HK-2 (cell line): Measurements from ENCODE around the gene PDE4A.

Source experiments
- DNase-seq: peaks from one replicate; pipeline ENCODE4 v3.0.0-alpha.2; 2018; ENCODE audit not compliant: unreplicated experiment

PDE4A gene

GRCh38 chr19:10510301-10510802 lies 90.0 kb downstream of the PDE4A start:
- DNase-seq, result peak; percentile 17

GRCh38 chr19:10513223-10513622 lies 92.9 kb downstream of the PDE4A start:
- DNase-seq, result no peak

- no peak for DNase-seq
Measured at GRCh38 chr19:10514211-10515145, 94.1 kb downstream of the PDE4A start.

DNA sequence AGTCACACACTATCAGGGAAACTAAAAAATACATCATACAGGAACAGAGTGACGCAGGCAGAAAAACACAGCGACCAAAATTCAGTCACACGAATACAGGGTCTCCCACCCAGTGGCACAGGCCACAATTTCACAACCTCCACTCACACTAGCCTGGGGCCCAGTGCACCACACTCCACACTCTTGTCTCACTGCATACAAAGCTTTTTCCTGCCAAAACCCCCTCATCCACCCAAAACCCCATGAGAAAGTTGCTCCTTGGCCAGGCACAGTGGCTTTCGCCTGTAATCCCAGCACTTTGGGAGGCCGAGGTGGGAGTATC lies 95.7 kb downstream of the PDE4A start:
- no peak for DNase-seq

DNA sequence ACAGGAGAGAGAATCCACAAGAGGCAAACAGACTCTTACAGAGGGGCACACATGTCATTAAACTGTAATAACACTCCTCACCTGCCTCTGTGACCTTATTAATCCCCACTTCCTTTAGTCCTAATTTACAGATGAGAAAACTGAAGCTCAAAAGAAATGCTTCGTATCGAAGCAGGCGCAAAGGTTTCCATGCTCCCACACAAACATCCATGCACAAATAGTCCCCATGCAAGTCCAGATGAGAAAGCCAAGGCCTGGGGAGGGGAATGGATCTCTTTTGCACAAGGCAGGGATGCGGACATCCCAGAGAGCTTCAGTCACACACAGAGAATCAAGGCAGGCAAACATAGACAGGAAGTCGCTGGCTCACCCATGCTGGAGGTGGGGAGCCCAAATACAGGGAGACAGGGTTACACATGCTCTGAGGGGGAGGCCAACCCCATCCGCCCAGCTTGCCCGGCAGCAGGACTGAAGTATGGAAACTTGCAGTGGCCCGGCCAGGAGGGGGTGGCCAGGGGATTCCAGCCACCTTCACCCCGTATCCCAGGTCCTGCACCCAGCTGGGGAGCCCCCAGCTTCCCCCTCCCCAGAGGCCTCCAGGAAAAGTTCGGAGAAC lies 96.4 kb downstream of the PDE4A start:
- peak; percentile 16 for DNase-seq

DNA sequence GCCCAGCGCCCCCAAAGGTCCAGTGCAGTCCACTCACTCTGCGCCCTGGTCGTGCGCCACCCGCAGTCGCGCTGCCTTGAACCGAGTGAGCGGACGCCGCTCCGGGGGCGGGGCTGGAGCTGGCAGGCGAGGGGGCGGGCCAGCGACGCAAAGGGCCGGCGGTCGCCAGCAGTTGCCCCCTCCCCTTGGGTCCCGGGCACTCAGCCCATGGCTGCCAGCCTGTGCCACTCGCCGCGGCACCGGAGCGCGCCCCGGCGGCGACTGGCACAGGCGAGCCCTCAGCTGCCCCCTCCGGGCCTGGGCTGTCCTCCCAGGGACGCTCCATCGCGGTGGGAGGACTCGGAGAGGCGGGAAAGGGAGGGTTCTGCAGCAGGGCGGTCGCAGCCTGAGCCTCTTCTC lies 97.0 kb downstream of the PDE4A start, which contains the start of gene S1PR5:
S1PR5 (minus strand) TSS at position 87 of the 399 bp plus-strand sequence. CDS start 2,436 bp downstream, outside the sequence.
- peak; percentile 35 for DNase-seq

DNA sequence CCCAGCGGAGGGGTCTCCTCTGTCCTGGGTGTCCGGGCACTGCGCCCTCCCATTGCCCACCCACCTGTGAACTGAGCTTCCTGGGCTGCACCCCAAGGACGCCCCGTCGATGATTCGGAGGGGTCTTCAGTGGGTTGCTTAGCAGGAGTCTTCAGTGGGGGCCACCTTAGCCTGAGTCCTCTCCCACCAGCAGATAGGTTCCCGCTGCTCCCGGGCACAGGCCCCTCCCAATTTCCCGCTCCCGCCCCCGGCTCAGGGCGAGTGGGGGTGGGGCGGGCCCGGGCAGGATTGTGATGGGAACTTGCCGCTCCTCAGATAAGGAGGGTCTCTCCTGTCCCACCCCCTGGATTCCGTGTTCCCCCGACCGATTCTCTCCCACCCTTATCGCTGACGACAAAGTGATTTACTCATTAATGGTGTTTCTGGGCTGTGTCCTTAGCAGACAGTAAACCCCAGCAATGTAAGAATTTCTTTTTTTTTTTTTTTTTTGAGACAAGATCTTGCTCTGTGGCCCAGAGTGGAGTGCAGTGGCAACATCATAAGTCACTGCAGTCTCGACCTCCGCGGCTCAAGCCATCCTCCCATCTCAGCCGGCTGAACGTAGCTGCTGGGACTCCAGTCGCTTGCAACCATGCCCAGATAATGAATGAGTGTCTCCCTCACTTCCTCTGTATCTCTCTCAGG lies 97.6 kb downstream of the PDE4A start:
- DNase-seq, result peak; percentile 32

GRCh38 chr19:10518444-10519361 lies 98.4 kb downstream of the PDE4A start:
- DNase-seq, result peak; percentile 13
